SIG-M5 treated with dmso at 0.1 percent for 504 hours (cell line): ENCODE measurements around the gene METRNL.
"Not testable (repeated sequence)": the region's sequence is repeated elsewhere in the genome, so short reads cannot be mapped to it uniquely, and the experiment has no call there.

Source experiments
- DNase-seq: peaks from one replicate; lab custom pipeline; 2025; ENCODE audit not compliant: unreplicated experiment; lab: John Stamatoyannopoulos, UW

METRNL gene

DNA sequence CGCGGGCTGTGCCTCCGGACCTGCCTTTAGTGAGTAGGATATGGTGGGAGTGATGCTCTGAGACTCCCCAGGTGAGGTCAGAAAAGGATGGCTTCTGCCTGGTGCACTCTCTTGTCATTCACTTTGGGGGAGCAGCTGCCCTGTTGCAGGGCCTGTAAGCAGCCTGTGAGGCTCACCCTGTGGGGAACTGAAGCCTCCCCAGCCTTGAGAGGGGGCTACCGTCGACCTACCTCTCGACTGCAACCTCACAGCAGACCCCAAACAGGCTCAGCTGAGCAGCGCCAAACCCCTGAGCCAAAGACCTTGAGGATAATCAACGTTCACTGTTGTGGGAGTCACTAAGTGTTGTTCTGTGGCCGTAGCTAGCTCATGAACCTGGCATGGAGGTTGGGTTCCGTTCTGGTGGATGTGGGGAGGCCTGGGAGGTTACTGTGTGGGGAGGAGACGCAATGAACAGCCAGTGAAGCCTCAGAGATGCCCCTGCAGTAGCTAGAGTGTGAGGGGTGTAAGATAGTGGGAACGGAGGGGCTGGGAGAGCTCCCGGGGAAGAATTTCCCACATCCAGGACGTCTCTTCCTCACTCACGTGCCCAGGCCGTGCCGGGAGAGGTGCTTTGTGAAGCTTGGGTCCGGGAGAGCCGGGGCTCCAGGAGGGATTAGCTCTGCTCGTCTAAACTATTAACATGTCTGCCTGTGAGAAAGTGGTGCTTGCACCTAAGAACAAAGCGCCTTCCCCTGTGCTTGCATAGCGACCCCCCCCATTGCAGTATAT, 38.8 kb downstream of the METRNL start:
- DNase-seq, result no peak

DNA sequence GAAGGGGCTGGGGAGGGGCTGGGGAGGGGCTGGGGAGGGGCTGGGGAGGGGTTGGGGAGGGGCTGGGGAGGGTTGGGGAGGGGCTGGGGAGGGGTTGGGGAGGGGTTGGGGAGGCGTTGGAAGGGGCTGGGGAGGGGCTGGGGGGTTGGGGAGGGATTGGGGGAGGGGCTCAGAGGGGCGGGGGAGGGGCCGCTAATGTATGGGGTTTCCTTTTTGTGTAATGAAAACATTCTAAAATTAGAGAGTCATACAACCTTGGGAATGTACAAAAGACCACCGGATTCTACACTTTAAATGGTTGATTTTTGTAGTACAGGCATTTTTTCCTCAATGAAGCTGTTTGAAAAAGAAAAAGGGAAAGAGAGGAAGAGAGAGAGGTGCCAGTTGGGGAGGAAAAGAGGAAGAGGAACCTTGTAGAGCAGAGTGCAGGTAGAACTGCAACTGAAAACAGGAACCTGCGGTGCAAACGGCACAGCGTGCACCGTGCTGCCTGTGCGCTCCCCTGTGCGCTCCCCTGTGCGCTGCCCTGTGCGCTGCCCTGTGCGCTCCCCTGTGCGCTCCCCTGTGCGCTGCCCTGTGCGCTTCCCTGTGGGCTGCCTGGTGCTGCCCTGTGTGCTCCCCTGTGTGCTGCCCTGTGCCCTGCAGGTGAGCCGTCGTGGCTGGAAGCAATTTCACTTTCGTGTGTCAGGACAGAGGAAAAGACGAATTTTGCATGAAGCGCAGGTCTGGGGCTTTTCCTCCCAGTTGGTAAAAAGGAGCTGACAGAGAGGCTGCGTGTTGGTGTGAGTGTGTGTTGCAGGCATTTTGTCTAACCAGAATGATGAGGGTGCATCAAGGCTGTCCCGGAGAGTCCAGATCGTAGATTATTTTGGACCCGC, 40.8 kb downstream of the METRNL start:
- peak; percentile 94 for DNase-seq

DNA sequence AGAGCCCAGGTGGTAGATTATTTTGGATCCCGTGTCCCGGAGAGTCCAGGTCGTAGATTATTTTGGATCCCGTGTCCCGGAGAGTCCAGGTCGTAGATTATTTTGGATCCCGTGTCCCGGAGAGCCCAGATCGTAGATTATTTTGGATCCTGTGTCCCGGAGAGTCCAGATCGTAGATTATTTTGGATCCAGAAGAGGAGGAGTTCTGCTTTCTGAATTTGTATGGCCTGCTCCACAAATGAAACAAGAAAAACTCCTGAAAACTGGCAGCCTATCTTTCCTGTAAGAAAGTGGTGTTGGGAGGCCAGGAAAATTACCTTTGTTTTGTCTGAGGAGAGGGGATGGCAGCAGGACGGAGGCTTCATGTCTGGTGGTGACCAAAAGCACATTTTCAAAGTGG, 42.1 kb downstream of the METRNL start:
- DNase-seq, result not testable (repeated sequence)

DNA sequence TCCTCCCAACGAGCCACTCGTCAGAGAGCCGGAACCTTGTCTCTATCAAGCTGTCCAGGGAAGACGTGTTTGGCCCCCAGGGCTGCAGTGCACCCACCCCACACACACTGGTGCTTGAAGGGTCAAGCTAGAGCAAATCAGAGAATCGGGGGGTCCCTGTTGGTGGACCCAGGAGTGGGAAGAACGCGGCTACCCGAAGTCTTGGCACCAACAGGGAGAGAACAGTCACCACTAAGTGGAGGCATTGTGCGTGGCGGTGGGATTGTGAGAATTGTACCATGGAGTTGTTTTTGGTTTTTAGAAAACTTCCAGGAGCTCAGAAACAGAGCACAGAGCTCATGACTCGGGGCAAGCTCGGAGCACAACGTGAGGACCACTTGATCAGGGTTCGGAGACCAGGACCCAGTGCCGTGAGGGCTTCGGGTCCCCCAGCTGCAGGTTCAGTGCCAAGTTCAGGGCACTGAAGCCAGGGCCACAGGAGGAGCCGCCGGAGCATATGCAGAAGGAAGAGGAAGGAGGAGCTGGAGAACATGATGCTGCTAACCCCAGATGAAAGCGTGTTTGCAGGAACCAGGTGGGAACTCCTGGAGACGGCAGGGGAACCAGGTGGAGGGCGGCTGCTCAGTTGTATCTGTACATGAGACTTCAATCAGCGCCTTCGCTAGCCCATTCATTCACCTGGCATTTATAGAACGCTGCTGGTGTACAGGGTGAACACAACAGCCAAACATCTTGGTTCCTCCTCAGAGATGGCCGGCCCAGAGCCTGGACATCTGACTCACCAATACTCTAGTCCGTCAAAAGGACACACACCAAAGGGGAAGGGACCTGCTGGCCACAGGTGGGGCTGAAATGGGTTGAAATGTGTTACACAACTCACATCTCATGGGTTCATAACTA, 42.8 kb downstream of the METRNL start:
- DNase-seq, result no peak

DNA sequence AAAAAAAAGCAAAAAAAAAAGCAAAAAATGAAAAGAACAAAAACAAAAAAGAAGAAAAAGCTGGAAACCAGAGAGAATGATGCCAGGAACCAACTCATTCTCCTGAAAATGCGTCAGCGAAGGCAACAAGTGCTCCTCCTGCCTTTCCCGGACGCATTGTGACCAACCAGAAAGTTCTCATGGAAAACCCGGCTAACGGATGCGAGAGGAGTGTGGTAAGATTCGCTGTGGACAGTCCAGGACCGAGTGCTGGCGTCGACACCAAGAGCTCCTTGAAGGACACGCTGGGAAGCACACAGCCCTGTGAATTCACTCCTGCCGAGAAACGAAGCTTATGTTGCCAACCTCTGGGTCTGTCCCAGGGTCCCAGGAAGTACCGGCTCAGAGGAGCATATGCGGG, 43.4 kb downstream of the METRNL start:
- DNase-seq, result no peak

DNA sequence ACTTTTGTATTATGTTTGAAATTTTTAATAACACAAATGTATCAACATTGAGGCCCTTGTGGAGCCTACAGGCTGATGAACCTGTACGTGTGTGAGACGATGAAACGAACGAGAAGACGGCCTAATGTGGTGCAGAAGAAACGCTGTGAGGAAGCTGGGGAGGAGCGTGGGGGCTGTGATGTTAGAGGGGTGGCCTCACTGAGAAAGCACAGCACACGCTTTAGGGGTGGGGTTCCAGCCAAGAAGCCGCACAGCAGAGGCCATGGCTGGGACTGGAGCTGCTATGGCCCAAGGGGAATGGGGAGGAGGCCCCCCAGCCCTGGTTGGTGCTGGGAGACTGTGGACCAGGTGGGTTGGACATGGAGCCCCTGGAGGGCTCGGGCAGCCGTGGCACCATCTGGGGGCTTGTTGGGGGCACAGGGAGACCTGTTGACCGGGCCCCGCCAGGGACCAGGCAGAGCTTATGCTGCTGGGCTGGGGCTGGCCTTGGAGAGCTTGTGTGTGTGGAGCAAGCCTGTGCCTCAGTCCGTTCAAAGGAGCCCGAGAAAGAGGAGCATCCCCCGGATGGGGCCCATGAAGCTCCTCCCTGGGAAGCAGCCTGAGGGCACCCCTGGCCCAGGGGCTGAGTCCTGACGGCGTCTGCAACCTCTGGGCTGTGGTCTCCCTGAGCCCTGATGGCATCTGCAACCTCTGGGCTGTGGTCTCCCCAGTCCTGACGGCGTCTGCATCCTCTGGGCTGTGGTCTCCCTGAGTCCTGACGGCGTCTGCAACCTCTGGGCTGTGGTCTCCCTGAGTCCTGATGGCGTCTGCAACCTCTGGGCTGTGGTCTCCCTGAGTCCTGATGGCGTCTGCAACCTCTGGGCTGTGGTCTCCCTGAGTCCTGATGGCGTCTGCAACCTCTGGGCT, 44.7 kb downstream of the METRNL start:
- no peak for DNase-seq

DNA sequence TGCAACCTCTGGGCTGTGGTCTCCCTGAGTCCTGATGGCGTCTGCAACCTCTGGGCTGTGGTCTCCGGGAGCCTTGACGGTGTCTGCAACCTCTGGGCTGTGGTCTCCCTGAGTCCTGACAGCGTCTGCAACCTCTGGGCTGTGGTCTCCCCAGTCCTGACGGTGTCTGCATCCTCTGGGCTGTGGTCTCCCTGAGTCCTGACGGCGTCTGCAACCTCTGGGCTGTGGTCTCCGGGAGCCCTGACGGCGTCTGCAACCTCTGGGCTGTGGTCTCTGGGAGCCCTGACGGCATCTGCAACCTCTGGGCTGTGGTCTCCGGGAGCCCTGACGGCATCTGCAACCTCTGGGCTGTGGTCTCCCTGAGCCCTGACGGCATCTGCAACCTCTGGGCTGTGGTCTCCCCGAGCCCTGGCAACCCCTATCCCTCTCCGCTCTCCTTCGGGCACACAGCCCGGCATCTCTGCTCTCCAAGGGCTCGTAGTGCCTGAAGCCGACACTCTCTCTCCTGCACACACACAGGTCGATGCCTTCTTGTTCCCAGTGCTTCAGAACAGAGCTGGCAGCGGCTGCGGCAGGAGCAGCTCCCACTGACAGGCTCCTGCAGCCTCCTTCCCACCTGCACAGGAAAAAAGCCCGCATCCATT, 45.6 kb downstream of the METRNL start:
- DNase-seq, result no peak

DNA sequence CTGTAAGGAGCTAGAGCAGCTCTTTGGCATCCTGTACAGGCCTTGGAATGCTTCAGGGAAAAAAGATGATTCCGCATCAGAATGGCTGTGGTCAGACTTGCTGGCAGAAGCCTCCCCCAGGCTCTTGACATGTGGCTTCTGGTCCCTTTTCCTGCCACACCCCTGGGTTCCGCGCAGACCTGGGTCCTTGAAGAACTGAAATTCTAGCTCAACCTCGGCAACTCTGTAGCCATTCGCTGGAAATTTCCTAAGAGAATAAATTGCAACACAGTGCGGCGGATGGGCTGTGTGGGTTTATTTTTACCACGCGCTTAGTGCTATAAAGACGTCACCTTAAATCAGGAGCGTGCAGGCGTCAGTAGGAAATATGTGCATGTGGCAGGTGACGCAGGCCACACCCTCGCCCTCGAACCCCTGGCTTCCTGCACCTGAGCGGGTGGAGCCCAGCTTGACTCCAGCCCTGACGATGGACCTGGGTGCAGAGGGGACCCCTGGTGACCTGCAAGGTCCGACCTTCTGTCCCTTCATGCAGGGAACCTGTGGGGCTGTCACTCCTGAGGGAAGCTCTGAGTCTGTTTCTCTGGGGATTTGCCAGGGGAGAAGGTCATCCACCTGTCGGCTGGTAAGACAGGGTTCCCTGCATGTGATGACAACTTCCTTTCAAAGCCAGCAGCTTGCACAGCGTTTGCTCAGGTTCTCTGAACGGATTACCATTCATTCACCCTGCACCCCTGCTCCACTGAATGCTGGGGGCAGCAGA, 46.3 kb downstream of the METRNL start:
- DNase-seq, result peak; percentile 87

DNA sequence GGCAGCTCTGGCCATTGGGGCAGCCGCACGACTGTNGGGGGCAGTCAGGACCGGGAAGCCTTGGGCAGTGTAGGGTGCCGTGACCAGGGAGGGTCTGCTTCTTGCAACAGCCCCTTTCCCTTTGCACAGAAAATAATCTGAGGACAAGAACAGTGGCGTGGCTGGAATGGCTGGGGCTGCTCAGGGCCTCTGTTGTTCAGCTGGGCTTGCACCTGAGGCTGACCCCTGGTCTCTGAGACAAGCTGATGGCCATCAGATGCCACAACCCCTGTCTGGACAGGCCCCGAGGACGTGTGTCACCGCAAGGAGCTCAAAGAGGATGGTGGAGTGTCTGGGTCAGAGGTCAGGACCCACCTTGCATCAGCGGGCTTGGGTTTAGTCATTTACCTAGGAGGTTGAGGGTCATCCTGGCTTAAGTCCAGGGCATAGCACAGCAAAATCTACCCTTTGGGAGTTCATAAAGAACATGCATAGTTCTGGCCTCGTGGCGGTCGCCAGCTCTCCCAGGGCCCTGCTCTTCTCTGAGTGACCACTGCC, 46.9 kb downstream of the METRNL start:
- no peak for DNase-seq

DNA sequence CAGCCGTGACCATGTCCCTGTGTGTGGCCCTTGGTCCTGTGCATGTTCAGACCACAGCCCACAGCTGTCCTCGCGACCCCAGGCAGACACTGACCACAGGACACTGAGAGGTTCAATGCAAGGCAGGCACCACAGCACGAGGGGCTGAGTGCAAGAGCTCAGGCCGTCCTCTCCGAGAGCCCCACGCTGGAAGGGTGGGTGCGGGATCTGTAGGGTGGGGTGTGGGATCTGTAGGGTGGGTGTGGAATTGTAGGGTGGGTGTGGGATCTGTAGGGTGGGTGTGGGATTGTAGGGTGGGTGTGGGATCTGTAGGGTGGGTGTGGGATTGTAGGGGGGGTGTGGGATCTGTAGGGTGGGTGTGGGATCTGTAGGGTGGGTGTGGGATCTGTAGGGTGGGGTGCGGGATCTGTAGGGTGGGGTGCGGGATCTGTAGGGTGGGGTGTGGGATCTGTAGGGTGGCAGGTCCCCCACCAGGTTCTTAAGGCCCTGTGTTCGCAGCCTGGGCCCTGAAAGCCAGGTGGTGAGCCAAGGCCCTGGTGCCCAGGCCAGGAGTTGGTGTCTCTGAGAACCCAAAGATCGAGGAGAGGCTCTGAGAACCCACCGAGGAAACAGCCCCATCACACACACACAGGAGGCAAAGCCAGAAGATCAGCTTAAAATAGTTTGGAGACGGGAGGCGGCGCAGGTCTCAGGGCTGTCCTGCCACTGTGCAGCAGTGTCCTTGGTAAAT, 48.2 kb downstream of the METRNL start:
- no peak for DNase-seq

DNA sequence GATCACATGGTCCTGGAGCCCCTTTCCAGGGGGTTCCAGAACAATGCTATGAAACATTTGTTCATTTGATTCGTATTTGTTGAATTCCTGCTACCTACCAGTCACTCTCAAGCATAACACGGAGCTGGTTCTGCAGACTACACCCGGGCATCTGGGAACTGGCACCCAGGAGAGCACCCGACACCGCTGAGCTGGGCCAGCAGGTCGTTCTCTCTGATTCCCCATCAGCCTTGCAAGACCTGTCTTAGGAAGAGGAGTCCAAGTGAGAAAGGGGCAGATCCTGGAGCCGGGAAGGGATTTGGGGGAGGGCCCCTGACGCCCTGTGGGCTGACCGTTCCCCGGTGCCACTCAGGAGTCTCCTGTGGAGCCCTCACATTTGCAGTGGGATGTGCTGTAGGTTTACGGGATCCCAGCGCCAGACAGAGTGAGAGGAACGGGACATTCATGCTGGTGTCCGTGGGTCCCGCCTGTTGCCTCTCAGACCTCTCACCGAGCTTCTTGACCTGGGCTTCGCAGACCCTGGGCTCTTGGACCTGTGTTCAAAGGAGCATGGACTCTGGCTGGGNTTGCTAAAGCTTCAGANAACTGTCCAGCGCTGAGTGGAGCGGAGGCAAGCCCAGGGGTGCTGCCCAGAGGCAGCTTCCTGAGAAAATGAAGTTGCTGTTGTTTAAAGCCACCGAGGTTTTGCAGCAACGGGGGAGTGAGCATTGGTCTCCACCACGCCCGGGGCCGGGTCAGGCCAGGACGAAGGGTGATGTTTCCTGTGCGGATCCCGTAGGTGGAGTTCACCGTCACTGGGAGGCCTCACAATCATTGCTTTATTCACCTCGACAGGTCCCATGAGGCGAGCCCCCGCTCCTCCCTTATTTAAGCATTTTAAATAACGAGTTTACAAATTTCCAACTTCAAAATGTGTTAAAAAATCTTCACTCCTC, 49.2 kb downstream of the METRNL start:
- no peak for DNase-seq

DNA sequence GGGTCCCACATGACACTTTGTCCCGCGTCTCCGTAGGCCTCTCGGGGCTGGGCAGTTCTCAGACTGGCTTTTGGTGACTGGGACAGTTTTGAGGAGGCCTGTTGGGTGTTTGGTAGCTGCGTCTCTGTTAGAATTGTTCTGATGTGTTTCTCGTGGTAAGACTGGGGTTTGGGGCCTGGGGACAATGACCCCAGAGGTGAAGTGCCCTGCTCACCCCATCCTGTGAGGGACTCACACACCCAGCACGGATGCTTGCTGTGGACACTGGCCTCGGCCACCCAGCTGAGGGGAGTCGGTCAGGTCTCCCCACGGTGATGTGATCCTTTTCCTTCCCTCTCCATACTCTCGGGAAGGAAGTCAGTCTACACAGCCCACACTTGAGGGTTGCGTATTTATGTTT, 50.3 kb downstream of the METRNL start:
- no peak for DNase-seq

DNA sequence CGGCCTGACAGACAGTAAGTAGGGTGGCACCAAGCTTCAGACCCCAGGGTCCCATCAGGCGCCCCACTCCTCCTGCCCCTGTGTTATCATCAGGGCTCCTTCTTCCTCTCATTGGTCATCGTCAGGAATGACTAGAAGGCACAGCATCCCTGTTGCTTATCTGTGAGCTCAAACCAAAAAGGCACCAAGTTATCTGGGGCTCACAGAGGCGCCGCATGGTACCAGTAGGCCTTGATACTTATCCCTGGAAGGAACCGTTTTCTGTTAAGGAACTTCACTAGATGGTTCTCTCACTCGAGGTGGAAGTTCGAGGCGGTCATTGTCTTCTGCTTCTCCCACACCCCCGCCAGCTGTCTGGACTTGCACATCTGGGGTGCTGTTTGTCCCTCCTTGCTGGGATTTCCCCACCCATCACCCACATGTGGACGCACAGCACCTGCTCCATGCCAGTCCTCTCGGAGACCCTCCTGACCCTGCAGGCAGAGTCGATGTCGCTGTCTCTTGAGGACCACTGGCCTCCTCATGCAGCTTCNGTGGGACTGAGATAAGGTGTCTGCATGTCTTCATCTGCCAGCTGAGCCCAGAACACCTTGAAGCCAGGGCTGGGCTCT, 52.1 kb downstream of the METRNL start:
- DNase-seq, result no peak

DNA sequence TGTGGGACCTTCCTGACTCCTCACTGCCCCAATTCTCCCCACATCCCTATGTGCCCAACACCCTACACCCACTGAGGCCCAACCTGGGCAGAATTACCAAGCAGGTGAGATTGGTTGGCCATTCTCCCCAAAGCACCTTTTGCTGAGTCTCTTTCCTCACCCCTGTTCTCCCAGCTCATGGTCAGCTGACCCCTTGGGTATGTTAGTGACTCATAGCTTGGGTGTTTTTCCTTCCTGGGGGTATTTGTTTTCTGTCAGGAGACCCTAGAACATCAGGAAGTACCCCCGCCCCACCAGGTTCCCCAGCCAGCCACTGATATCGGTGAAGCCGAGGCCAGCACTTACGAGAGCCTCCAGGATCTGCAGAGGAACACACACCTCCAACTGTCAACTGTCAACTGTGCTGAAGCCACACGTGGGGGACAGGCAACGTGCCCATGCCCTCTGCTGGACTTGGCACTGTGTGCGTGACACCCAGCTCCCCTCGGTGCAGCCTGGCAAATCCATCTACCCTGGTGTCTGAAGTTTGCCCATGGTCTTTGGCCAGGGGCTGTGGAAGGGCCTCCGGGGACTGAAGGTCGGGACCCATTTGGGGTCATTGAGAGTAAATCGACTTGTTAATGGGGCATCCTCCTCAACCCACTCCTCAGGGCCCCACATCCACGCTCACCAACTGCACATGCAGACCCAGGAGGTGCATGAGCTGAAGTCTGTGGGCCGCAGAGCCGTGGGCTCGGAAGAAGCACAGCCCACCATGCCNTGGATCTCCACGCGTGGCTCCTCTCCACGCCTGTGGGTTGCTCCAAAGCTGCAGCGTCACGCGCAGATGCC, 53.1 kb downstream of the METRNL start:
- DNase-seq, result no peak

DNA sequence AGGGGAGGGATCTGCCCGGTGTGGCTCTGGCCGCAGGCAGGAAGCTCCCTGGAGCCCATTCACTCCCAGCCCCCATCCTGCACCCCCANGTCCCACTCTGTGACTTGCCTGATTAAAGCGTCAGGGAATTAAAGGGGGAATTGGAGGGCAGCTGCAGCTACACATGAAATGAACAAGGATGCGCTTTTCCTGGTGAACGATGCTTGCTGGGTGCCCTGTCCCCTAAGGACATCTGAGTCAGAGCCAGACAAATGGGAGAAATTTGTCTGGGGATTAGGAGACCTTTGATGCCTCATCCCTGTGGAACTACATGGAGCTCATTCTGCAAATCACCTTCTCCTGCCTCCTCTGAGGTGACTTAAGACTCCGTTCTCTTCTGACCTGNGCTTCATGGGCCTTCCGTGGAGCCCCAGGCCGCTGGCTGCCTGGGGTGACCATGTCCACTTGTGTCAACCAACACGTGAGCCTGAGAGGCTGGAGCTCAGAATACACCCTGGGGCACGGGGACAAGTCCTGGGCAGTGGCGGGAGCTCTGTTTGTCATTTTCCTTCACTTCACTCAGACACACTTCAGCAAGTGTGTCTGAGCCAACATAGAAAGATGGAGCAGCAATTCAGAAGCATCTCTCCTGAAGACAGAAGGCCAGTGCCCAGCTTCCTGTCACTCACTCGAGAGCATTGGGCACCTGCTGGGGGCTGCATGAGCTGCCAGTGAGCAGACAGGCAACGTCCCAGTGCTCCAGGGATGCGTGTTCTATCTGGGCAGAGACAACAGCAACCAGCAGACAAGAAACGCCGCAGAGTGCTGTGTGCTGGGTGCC, 54.1 kb downstream of the METRNL start:
- no peak for DNase-seq
